GM18861 (cell line): ENCODE measurements around the gene ROCK2.

ENCODE experiments used
- ATAC-seq: cut with Tn5 transposase; IDR thresholded peaks from one replicate; pipeline ENCODE4 v1.9.1; 2021; ENCODE audit not compliant: unreplicated experiment

ROCK2 gene

GRCh38 chr2:11131166-11131920, 213.1 kb downstream of the ROCK2 start:
- ATAC-seq: no peak
